NT2/D1 (cell line): ENCODE measurements around the gene RUFY3.
"Not testable (repeated sequence)": the region's sequence is repeated elsewhere in the genome, so short reads cannot be mapped to it uniquely, and the experiment has no call there.

ENCODE experiments used
- YY1 ChIP-seq: IDR thresholded peaks from 2 replicates; pipeline ENCODE4 v1.6.1; 2011; ENCODE audit not compliant: insufficient read length, insufficient read depth
- ZNF274 ChIP-seq: IDR thresholded peaks from 2 replicates; pipeline ENCODE4 v1.6.1; 2011; ENCODE audit warnings: mild to moderate bottlenecking, low read depth, low read length

DNA sequence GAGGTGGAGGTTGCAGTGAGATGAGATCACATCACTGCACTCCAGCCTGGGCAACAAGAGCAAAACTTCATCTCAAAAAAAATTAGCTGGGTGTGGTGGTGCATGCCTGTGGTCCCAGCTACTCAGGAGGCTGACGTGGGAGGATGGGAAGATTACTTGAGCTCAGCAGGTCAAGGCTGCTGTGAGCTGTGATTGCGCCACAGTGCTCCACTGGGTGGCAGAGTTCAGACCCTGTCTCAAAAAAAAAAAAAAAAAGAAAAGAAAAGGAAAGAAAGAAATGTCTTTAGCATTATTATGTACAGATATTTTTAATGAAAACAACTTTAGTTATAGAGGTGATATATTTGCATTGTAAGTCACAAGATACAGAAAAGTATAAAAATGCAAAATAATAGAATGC is 14.2 kb downstream of the RUFY3 start:
- TF ChIP-seq YY1, ZNF274: not testable (repeated sequence)
